ENCODE measurements around the gene PCNX3.

DNA sequence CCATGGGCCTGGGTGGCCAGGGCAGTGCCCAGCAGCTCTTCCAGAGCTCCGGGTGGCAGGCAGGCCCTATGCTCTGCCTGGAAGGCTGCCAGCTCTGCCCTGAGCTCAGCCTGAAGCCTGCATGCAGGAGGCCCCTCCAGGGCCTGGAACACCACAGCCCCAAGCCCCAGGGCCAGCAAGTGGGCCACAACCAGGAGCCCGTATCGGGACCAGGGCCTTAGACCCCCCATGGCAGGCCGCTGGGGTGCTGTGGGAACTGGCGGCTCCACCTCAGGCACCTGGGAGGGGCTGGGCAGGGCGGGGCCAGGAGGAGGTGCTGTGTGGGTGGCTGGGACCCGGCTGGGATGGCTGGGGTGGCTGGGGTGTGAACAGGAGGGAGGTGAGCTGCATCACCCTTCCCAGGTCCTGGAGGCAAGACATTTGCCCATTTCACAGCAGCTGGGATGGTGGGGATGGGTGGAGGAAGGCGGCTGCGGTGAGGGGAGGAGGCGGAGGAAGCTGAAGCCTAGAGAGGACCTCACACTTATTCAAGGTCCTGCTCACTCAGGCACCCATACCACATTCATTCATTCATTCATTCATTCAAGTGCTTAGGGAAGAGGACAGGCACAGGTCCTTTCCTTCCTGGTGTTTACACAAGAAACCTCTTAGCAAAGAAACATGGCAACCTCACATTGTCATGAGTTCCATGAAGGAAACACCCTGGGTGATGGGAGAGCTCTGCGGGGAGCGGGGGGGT lies 19.9 kb upstream of the PCNX3 start, which contains the start of gene KCNK7:
- TF ChIP-seq, protein P1, sequence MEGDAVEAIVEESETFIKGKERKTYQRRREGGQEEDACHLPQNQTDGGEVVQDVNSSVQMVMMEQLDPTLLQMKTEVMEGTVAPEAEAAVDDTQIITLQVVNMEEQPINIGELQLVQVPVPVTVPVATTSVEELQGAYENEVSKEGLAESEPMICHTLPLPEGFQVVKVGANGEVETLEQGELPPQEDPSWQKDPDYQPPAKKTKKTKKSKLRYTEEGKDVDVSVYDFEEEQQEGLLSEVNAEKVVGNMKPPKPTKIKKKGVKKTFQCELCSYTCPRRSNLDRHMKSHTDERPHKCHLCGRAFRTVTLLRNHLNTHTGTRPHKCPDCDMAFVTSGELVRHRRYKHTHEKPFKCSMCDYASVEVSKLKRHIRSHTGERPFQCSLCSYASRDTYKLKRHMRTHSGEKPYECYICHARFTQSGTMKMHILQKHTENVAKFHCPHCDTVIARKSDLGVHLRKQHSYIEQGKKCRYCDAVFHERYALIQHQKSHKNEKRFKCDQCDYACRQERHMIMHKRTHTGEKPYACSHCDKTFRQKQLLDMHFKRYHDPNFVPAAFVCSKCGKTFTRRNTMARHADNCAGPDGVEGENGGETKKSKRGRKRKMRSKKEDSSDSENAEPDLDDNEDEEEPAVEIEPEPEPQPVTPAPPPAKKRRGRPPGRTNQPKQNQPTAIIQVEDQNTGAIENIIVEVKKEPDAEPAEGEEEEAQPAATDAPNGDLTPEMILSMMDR (IDR thresholded peaks at IDR 0.05): no peak
- no peak for TF ChIP-seq ZFX (IDR thresholded peaks at IDR 0.05; ENCODE audit: borderline replicate concordance)

All from 22Rv1 (cell line).